HepG2 (cell line): ENCODE data around the gene BID. TPM values are rescaled to one million over a fixed set of nuclear protein-coding genes. Genes with fewer than 3 reads are reported as not detected.

Experiments used
- CBFB ChIP-seq: sonication (generic); formaldehyde crosslinking; IDR thresholded peaks from 2 replicates; pipeline ENCODE4 v1.4.0; 2020; ENCODE audit warnings: missing genetic modification reagents
- ETV5 ChIP-seq: IDR thresholded peaks from 2 replicates; pipeline ENCODE4 v1.6.1; 2018; ENCODE audit warnings: missing biosample characterization, missing genetic modification reagents, inconsistent platforms, borderline replicate concordance
- GATAD2A ChIP-seq: IDR thresholded peaks from 2 replicates; pipeline ENCODE4 v1.6.1; 2016
- HMGA1 ChIP-seq: sonication (generic); formaldehyde crosslinking; conservative IDR thresholded peaks from 2 replicates; pipeline ENCODE4 v1.4.0; 2020; ENCODE audit warnings: missing genetic modification reagents
- KDM5A ChIP-seq: fragments of 200-600 bp; sonication (generic); IDR thresholded peaks from 2 replicates; pipeline ENCODE4 v1.7.0; 2018; ENCODE audit warnings: antibody characterized with exemption, mild to moderate bottlenecking, low read length, borderline replicate concordance
- KDM6A ChIP-seq: IDR thresholded peaks from 2 replicates; pipeline ENCODE4 v1.6.1; 2016; ENCODE audit warnings: low read depth
- MAFF ChIP-seq: IDR thresholded peaks from 2 replicates; pipeline ENCODE4 v1.6.1; 2011; ENCODE audit warnings: low read depth, low read length, improper control_type of control experiment
- MAFG ChIP-seq: sonication (generic); formaldehyde crosslinking; IDR thresholded peaks from 2 replicates; pipeline ENCODE4 v1.5.1; 2020; ENCODE audit warnings: mild to moderate bottlenecking, missing genetic modification reagents
- MXI1 ChIP-seq: IDR thresholded peaks from 3 replicates; pipeline ENCODE4 v1.6.1; 2012; ENCODE audit warnings: low read depth, low read length, inconsistent platforms, borderline replicate concordance
- NAIF1 ChIP-seq: sonication (generic); formaldehyde crosslinking; IDR thresholded peaks from 2 replicates; pipeline ENCODE4 v1.5.0; 2020; ENCODE audit warnings: mild to moderate bottlenecking, missing genetic modification reagents, borderline replicate concordance
- PCBP2 ChIP-seq: fragments of 200-400 bp; formaldehyde crosslinking; optimal IDR thresholded peaks from 2 replicates; pipeline ENCODE3; 2018; ENCODE audit warnings: low read length, low read depth; ENCODE audit not compliant: poor library complexity, severe bottlenecking
- POLR2A ChIP-seq, 2 experiments: IDR thresholded peaks; 2 replicates each; pipeline ENCODE4 v1.6.1; 2011; ENCODE audit warnings: low read depth in 2 of 2, low read length in 2 of 2, mild to moderate bottlenecking in 1 of 2, moderate library complexity in 1 of 2; ENCODE audit not compliant: insufficient read depth in 1 of 2
- TP53 ChIP-seq: sonication (generic); formaldehyde crosslinking; conservative IDR thresholded peaks from 2 replicates; pipeline ENCODE4 v1.4.0; 2020; ENCODE audit warnings: missing genetic modification reagents
- ZNF484 ChIP-seq: sonication (generic); formaldehyde crosslinking; IDR thresholded peaks from 2 replicates; pipeline ENCODE4 v1.5.1; 2020; ENCODE audit warnings: mild to moderate bottlenecking, low read depth, missing genetic modification reagents, borderline replicate concordance
- ZNF510 ChIP-seq: sonication (generic); formaldehyde crosslinking; IDR thresholded peaks from 2 replicates; pipeline ENCODE4 v1.4.0; 2020; ENCODE audit warnings: low read depth, mild to moderate bottlenecking, missing genetic modification reagents
- ZNF550 ChIP-seq: sonication (generic); formaldehyde crosslinking; IDR thresholded peaks from 2 replicates; pipeline ENCODE4 v1.4.0; 2020; ENCODE audit warnings: mild to moderate bottlenecking, missing genetic modification reagents, borderline replicate concordance
- ZNF563 ChIP-seq: sonication (generic); formaldehyde crosslinking; IDR thresholded peaks from 2 replicates; pipeline ENCODE4 v1.8.0; 2022; ENCODE audit warnings: mild to moderate bottlenecking, moderate library complexity, missing genetic modification reagents
- ZSCAN12 ChIP-seq: sonication (generic); formaldehyde crosslinking; IDR thresholded peaks from 2 replicates; pipeline ENCODE4 v1.9.0; 2021; ENCODE audit warnings: mild to moderate bottlenecking, missing genetic modification reagents
- polyA plus RNA-seq, 8 experiments: library from polyadenylated mRNA; depleted of rRNA in 3 of 8; stranded (reverse) in 7 of 8; unstranded in 1 of 8; fragments of >200 nt; fragmentation: Illumina TruSeq in 4 of 8; extraction: Trizol in 4 of 8; gene quantifications; 2 replicates each; pipeline versions ENCODE4 v1.2.1 to v1.2.3, GENCODE V29; 2011 to 2016; ENCODE audit warnings: low read depth in 4 of 8, missing spikeins in 1 of 8, mixed read lengths in 1 of 8; ENCODE audit not compliant: insufficient read depth in 1 of 8
- total RNA-seq, 5 experiments: library from RNA; depleted of rRNA; stranded (reverse); fragments of >200 nt; fragmentation: Illumina TruSeq; extraction: Trizol; gene quantifications; 2 replicates each; pipeline ENCODE4 v1.2.3, GENCODE V29; 2016; ENCODE audit warnings: low read depth in 1 of 5
- TF ChIP-seq, protein P1 (sequence below): sonication (generic); formaldehyde crosslinking; IDR thresholded peaks from 2 replicates; pipeline ENCODE4 v1.4.0; 2020; ENCODE audit warnings: missing genetic modification reagents, borderline replicate concordance
- TF ChIP-seq, protein P2 (sequence below): IDR thresholded peaks from 2 replicates; pipeline ENCODE4 v1.6.1; 2016; ENCODE audit warnings: control low read depth
- TF ChIP-seq, protein P3 (sequence below): sonication (generic); formaldehyde crosslinking; conservative IDR thresholded peaks from 2 replicates; pipeline ENCODE4 v1.4.0; 2020; ENCODE audit warnings: mild to moderate bottlenecking, missing genetic modification reagents, moderate library complexity

The BID gene
- total and polyA plus RNA-seq, 2 of the 13 experiments (the other 11 are each of a cell fraction or from before 2014, with no cell fraction given) = 35.3 to 51.7 TPM

DNA sequence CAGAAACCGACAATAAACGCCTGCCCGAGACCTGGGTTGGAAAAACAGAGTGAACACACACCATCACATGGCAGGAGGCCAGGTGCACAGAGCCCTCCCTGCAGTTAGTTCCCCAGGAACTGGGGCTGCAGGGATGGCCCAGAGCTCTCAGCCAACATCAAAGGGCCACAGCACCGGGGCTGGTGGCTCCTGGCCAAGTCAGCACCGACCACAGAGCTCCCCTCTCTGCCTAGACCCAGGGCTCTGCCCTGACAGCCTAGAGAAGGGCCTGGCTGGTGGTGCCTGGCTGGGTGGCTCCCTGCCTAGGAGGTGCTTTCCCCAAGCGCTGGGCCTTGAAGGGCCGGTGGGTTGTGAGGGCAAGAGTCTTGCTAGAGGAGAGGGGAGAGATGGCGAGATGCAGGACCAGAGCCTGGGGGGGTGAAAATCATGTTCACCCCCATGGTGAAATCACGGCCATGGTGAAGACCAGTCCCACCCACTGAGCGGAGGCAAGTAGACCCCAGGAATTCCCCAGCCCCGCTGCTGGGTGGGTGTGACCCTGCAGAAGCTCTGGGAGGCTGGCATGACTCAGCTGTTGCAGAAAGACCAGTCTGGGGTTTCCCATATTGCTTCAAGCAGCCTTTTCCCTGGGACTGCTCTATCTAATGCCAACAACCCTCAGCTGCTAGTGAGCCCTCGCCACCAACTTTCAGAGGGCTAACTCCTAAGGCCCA lies 7.2 kb upstream of the BID start (continued):
- TF ChIP-seq ZNF510 (CRISPR knock-in tag) = no peak
- TF ChIP-seq KDM6A (CRISPR knock-in tag) = no peak
- no peak for TF ChIP-seq ZNF563 (CRISPR knock-in tag)
- peak; percentile 12; the same call in 1 of the 3 replicates for TF ChIP-seq MXI1
- no peak for TF ChIP-seq TP53
- 0 out of 4 replicates have a peak, but pooled peaks of 1 of the 2 experiments have one; percentile 35 for TF ChIP-seq POLR2A (IDR thresholded peaks at IDR 0.05; ENCODE audit: insufficient read depth in 1 of 2, low read depth in 2 of 2, low read length in 2 of 2)
- TF ChIP-seq KDM5A = no peak
- TF ChIP-seq ZSCAN12 (CRISPR knock-in tag) = no peak
- TF ChIP-seq, protein P1, sequence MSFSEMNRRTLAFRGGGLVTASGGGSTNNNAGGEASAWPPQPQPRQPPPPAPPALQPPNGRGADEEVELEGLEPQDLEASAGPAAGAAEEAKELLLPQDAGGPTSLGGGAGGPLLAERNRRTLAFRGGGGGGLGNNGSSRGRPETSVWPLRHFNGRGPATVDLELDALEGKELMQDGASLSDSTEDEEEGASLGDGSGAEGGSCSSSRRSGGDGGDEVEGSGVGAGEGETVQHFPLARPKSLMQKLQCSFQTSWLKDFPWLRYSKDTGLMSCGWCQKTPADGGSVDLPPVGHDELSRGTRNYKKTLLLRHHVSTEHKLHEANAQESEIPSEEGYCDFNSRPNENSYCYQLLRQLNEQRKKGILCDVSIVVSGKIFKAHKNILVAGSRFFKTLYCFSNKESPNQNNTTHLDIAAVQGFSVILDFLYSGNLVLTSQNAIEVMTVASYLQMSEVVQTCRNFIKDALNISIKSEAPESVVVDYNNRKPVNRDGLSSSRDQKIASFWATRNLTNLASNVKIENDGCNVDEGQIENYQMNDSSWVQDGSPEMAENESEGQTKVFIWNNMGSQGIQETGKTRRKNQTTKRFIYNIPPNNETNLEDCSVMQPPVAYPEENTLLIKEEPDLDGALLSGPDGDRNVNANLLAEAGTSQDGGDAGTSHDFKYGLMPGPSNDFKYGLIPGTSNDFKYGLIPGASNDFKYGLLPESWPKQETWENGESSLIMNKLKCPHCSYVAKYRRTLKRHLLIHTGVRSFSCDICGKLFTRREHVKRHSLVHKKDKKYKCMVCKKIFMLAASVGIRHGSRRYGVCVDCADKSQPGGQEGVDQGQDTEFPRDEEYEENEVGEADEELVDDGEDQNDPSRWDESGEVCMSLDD = no peak
- no peak for TF ChIP-seq CBFB (CRISPR knock-in tag)
- no peak for TF ChIP-seq HMGA1 (CRISPR knock-in tag)
- TF ChIP-seq, protein P2, sequence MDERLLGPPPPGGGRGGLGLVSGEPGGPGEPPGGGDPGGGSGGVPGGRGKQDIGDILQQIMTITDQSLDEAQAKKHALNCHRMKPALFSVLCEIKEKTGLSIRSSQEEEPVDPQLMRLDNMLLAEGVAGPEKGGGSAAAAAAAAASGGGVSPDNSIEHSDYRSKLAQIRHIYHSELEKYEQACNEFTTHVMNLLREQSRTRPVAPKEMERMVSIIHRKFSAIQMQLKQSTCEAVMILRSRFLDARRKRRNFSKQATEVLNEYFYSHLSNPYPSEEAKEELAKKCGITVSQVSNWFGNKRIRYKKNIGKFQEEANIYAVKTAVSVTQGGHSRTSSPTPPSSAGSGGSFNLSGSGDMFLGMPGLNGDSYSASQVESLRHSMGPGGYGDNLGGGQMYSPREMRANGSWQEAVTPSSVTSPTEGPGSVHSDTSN = no peak
- TF ChIP-seq ZNF550 (CRISPR knock-in tag) = no peak
- no peak for TF ChIP-seq ZNF484
- TF ChIP-seq PCBP2 = no peak
- no peak for TF ChIP-seq NAIF1 (CRISPR knock-in tag)
- no peak for TF ChIP-seq ETV5
- TF ChIP-seq, protein P3, sequence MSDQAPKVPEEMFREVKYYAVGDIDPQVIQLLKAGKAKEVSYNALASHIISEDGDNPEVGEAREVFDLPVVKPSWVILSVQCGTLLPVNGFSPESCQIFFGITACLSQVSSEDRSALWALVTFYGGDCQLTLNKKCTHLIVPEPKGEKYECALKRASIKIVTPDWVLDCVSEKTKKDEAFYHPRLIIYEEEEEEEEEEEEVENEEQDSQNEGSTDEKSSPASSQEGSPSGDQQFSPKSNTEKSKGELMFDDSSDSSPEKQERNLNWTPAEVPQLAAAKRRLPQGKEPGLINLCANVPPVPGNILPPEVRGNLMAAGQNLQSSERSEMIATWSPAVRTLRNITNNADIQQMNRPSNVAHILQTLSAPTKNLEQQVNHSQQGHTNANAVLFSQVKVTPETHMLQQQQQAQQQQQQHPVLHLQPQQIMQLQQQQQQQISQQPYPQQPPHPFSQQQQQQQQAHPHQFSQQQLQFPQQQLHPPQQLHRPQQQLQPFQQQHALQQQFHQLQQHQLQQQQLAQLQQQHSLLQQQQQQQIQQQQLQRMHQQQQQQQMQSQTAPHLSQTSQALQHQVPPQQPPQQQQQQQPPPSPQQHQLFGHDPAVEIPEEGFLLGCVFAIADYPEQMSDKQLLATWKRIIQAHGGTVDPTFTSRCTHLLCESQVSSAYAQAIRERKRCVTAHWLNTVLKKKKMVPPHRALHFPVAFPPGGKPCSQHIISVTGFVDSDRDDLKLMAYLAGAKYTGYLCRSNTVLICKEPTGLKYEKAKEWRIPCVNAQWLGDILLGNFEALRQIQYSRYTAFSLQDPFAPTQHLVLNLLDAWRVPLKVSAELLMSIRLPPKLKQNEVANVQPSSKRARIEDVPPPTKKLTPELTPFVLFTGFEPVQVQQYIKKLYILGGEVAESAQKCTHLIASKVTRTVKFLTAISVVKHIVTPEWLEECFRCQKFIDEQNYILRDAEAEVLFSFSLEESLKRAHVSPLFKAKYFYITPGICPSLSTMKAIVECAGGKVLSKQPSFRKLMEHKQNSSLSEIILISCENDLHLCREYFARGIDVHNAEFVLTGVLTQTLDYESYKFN = peak; percentile 48
- no peak for TF ChIP-seq MAFG (CRISPR knock-in tag)
- no peak; the same call in 1 of the 2 replicates for TF ChIP-seq MAFF
- peak; percentile 69 for TF ChIP-seq GATAD2A (CRISPR knock-in tag)
